Heart left ventricle (tissue), 13 donors: ENCODE measurements around the gene ZNF479.

ENCODE experiments used
- CTCF ChIP-seq, 12 donors: fragments of 200-600 bp; sonication (generic) in 4 of 12; IDR thresholded peaks; one replicate each; pipeline versions ENCODE4 v1.5.0 to v1.8.0; 2018 to 2022; ENCODE audit warnings: antibody characterized with exemption in 12 of 12, mild to moderate bottlenecking in 5 of 12
- POLR2A ChIP-seq, 2 donors: fragments of 450-650 bp; IDR thresholded peaks; one replicate each; pipeline ENCODE4 v1.6.1; 2017; ENCODE audit warnings: antibody characterized with exemption in 2 of 2, mild to moderate bottlenecking in 2 of 2, moderate library complexity in 2 of 2
- donor health status: ischemic (EF 13 %, LVEDD 7.1; RV severe dilation, severe dysfunction).
- donor health status: DM: no; HTN: yes; CAD: no.
- donor health status: DM: no; HTN: no; CAD: no.
- donor health status: ischemic (EF 25% LVEDD 6.9; RV normal size, moderate dysfunction).
- donor health status: ischemic (EF 25% LVEDD 5.7; RV mildly dilated, moderate dysfunction).
- donor health status: ischemic (EF 35%, LVEDD 5.7; RV mildly dilated, moderate dysfunction).
- donor health status: nonischemic (EF 11% LVEDD 7.7; RV severe dilation, severe dysfunction).
- donor health status: DM: yes; HTN: yes; CAD: no.
- donor health status: PGD.
- donor health status: ischemic (EF 29% LVEDD 5.4; RV normal size, mild dysfunction).
- donor health status: nonischemic (EF 23%, LVEDD 6.1; RV moderate dilation, normal function).

DNA sequence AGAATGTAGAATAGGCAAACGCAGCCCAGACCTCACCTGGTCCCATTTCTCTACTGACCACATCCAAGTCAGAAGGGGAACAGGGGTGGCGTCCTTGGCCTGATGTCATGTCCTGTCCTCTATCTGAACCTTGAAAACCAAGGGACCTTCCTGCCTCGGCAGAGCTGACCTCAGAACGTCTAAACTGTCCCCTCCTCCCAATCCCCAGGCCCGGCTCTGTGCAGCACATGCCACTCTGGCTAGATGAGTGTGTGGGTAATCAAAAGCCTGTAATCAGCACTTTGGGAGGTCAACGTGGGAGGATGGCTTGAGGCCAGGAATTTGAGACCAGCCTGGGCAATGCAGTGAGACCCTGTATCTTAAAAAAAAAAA, 46.5 kb upstream of the ZNF479 start:
- TF ChIP-seq CTCF (IDR thresholded peaks at IDR 0.05) (no peak), POLR2A (IDR thresholded peaks at IDR 0.05) (no peak)
